Suprapubic skin (tissue), 4 donors: ENCODE data around the gene ZNF518A.

Experiments
- POLR2A ChIP-seq, 2 donors: fragments of 450-650 bp; IDR thresholded peaks; one replicate each; pipeline ENCODE4 v1.6.1; 2017; ENCODE audit warnings: antibody characterized with exemption in 2 of 2, mild to moderate bottlenecking in 2 of 2, moderate library complexity in 2 of 2
- POLR2AphosphoS5 ChIP-seq, 3 donors: sonication (generic); formaldehyde crosslinking; IDR thresholded peaks; one replicate each; pipeline ENCODE4 v1.6.1; 2017; ENCODE audit warnings: antibody characterized with exemption in 3 of 3
- TF ChIP-seq, protein P1 (sequence below), 2 donors: fragments of 200-600 bp in 1 of 2; fragments of 450-650 bp in 1 of 2; sonication (generic) in 1 of 2; IDR thresholded peaks; one replicate each; pipeline ENCODE4 v1.5.1; 2016 to 2019; ENCODE audit warnings: antibody characterized with exemption in 2 of 2, mild to moderate bottlenecking in 1 of 2, moderate library complexity in 1 of 2

DNA sequence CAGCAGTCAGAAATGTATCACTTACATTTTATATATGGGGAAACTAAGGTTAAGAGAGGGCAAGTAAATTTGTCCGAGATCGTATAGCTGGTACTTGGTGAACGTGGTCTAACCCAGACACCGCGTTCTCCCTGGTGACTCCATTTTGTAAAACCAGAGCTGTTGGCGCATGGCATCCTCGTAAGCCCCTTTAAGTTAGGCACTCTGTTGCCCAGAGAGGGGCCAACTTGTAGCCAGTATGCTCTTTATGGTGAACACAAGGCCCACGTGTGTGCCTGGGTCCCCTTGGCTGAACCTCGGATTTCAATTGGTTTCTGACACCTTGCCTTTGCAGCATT, 39.7 kb upstream of the ZNF518A start:
- no peak for TF ChIP-seq POLR2A (IDR thresholded peaks at IDR 0.05)
- TF ChIP-seq, protein P1, sequence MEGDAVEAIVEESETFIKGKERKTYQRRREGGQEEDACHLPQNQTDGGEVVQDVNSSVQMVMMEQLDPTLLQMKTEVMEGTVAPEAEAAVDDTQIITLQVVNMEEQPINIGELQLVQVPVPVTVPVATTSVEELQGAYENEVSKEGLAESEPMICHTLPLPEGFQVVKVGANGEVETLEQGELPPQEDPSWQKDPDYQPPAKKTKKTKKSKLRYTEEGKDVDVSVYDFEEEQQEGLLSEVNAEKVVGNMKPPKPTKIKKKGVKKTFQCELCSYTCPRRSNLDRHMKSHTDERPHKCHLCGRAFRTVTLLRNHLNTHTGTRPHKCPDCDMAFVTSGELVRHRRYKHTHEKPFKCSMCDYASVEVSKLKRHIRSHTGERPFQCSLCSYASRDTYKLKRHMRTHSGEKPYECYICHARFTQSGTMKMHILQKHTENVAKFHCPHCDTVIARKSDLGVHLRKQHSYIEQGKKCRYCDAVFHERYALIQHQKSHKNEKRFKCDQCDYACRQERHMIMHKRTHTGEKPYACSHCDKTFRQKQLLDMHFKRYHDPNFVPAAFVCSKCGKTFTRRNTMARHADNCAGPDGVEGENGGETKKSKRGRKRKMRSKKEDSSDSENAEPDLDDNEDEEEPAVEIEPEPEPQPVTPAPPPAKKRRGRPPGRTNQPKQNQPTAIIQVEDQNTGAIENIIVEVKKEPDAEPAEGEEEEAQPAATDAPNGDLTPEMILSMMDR (IDR thresholded peaks at IDR 0.05), result no peak
- TF ChIP-seq POLR2AphosphoS5 (IDR thresholded peaks at IDR 0.05), result no peak
